NB4 (cell line): Measurements from ENCODE around the gene FRMD6.

Experiments used
- MYC ChIP-seq: IDR thresholded peaks from 2 replicates; pipeline ENCODE4 v1.6.1; 2011; ENCODE audit warnings: low read depth, low read length
- POLR2A ChIP-seq: IDR thresholded peaks from 2 replicates; pipeline ENCODE4 v1.6.1; 2011; ENCODE audit warnings: mild to moderate bottlenecking; ENCODE audit not compliant: insufficient read length; ENCODE audit errors: extremely low read depth
- TF ChIP-seq, protein P1 (sequence below): IDR thresholded peaks from 2 replicates; pipeline ENCODE4 v1.6.1; 2011; ENCODE audit warnings: low read depth, low read length
- TF ChIP-seq, protein P2 (sequence below): IDR thresholded peaks from one replicate; pipeline ENCODE4 v1.5.1; 2012; ENCODE audit warnings: low read depth, low read length

DNA sequence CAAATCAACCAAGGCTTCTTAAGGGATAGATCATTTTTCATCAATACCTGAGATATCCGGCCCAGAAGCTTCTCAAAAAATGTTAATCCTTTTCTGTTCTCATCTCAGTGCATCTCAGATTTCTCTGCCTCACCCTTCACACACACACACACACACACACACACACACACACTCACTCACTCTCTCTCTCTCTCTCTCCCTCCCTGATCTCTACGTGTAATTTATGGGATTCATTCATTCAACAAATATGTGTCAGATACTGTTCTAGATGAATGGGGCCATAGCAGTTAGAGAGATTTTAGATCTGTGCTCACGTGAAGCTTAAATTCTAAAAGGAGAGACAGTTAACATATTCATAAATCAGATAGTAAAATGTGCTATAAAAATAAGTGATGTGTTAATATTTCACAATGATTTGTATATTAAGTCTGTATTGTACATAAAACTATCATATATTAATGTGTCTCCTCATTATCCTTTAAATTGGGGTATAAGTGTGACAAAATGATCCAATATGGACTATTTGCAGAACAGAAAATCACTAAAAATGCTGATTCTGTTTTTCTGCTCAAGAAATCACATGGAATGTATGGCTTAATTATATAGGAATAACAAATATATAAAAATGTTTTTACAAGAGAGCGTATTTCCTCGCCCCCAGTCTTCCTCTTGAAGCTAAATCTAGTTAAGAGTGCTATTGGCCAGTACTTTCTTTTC is 7.3 kb upstream of the FRMD6 start:
- TF ChIP-seq, protein P1, sequence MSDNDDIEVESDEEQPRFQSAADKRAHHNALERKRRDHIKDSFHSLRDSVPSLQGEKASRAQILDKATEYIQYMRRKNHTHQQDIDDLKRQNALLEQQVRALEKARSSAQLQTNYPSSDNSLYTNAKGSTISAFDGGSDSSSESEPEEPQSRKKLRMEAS = no peak
- TF ChIP-seq, protein P2, sequence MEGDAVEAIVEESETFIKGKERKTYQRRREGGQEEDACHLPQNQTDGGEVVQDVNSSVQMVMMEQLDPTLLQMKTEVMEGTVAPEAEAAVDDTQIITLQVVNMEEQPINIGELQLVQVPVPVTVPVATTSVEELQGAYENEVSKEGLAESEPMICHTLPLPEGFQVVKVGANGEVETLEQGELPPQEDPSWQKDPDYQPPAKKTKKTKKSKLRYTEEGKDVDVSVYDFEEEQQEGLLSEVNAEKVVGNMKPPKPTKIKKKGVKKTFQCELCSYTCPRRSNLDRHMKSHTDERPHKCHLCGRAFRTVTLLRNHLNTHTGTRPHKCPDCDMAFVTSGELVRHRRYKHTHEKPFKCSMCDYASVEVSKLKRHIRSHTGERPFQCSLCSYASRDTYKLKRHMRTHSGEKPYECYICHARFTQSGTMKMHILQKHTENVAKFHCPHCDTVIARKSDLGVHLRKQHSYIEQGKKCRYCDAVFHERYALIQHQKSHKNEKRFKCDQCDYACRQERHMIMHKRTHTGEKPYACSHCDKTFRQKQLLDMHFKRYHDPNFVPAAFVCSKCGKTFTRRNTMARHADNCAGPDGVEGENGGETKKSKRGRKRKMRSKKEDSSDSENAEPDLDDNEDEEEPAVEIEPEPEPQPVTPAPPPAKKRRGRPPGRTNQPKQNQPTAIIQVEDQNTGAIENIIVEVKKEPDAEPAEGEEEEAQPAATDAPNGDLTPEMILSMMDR = no peak
- TF ChIP-seq MYC (no peak), POLR2A (no peak)
